Right hindlimb (tissue), 1 donor: ENCODE measurements around the gene SLC46A2.

Source experiments
- DNase-seq: peaks from one replicate; pipeline ENCODE4 v3.0.0-alpha.2; 2018

The SLC46A2 gene

GRCh38 chr9:112890106-112891081 lies at the start of gene SLC46A2:
Gene SLC46A2 (minus strand): TSS chr9:112890876. CDS start chr9:112890681, 195 bp downstream.
- DNase-seq, result peak; percentile 32

GRCh38 chr9:112939418-112939817 lies 48.7 kb upstream of the SLC46A2 start:
- no peak for DNase-seq

GRCh38 chr9:112933696-112934095 lies 43.0 kb upstream of the SLC46A2 start:
- DNase-seq, result no peak

GRCh38 chr9:112925058-112925641 lies 34.5 kb upstream of the SLC46A2 start:
- no peak for DNase-seq

- DNase-seq, result no peak
Measured at GRCh38 chr9:112921549-112921948, 30.9 kb upstream of the SLC46A2 start.

GRCh38 chr9:112917987-112918362 lies 27.3 kb upstream of the SLC46A2 start:
- DNase-seq, result no peak

- DNase-seq, result no peak
Measured at GRCh38 chr9:112917047-112917986, 26.6 kb upstream of the SLC46A2 start.

- DNase-seq, result no peak
Measured at GRCh38 chr9:112914524-112914923, 23.8 kb upstream of the SLC46A2 start.

- no peak for DNase-seq
Measured at GRCh38 chr9:112913326-112913725, 22.6 kb upstream of the SLC46A2 start.

- no peak for DNase-seq
Measured at GRCh38 chr9:112912636-112913035, 22.0 kb upstream of the SLC46A2 start.

GRCh38 chr9:112911736-112912135 lies 21.1 kb upstream of the SLC46A2 start:
- no peak for DNase-seq

- DNase-seq, result no peak
Measured at GRCh38 chr9:112905084-112905483, 14.4 kb upstream of the SLC46A2 start.

GRCh38 chr9:112900901-112901300 lies 10.2 kb upstream of the SLC46A2 start:
- DNase-seq, result no peak

- no peak for DNase-seq
Measured at GRCh38 chr9:112900488-112900887, 9.8 kb upstream of the SLC46A2 start.

- DNase-seq, result no peak
Measured at GRCh38 chr9:112898872-112899311, 8.2 kb upstream of the SLC46A2 start.

- no peak for DNase-seq
Measured at GRCh38 chr9:112896131-112896530, 5.5 kb upstream of the SLC46A2 start.

- DNase-seq, result no peak
Measured at GRCh38 chr9:112894699-112895098, 4.0 kb upstream of the SLC46A2 start.

GRCh38 chr9:112894041-112894440 lies 3.4 kb upstream of the SLC46A2 start:
- DNase-seq, result no peak

- no peak for DNase-seq
Measured at GRCh38 chr9:112892981-112893380, 2.3 kb upstream of the SLC46A2 start.

- DNase-seq, result no peak
Measured at GRCh38 chr9:112891521-112891920, 845 bp upstream of the SLC46A2 start.

- no peak for DNase-seq
Measured at GRCh38 chr9:112887381-112887780, 3.3 kb downstream of the SLC46A2 start.

GRCh38 chr9:112886351-112886750 lies 4.3 kb downstream of the SLC46A2 start:
- no peak for DNase-seq

GRCh38 chr9:112885324-112885723 lies 5.4 kb downstream of the SLC46A2 start:
- DNase-seq, result no peak
